Bone marrow (tissue), 2 donors: ENCODE measurements around the gene PUSL1.

Experiments
- DNase-seq, 2 donors: peaks; one replicate each; lab custom pipeline; 2025; lab: John Stamatoyannopoulos, UW

The PUSL1 gene

DNA sequence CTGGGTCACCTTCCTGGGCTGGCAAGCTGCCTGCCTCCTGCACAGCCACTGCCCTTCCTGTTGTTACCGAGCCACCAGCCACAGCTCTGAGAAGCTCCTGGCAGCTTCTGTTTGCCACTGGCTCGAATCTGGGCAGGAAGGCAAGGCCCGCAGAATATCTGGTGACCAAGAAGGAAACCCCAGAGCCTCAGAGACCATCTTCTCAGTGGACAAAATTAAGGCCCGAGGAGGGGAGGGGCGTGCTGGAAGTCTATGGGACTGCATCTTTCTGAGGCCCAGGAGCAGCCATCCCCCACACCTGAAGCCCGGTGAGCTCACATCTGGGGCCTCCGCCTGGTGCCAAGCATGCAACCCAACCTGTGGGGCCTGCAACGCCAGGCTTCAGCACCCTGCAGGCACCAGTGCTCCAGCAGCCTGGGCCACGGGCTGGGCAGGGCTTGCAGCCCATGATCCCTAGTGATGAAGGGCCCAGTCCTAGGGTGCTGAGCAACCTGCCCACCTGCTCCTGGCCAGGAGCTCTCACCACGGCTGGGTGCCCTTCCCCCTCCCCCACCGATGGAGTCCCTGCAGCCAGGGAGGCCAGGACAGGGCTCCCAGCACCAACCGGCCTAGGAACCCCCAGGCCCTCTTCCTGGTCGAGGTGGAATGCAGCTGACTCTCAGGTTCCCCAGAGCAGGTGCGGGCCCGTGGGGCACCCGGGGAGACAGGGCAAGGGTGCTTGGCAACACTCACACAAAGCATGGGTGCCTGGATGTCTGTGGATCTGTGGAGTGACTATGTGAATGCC, 17.1 kb downstream of the PUSL1 start:
- no peak for DNase-seq

DNA sequence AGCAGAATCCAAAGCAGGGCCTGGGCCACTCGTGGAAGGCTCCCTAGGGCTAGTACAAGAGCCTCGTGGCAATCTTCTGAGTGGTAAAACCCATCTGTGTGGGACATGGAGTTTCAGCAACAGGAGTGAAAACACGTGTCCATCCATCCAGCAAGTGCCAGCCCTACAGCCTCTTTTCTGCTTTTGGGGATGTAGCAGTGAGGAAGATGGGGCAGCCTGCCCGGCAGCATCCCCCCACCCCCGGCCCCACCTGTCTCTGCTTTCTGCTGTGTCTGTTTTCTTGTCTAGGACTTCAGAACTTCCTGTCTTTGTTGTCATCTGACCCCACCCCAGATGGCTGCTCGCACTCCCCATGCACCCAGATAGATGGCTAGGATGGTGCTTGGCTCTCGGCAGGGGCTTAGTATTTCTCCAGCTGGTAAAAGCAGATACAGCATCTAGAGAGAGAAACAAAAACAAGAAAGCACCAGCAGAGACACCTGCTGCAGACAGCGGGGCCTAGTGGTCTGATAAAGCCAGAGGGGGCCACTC, 17.7 kb downstream of the PUSL1 start:
- DNase-seq = no peak

GRCh38 chr1:1327291-1327690, 18.9 kb downstream of the PUSL1 start:
- no peak for DNase-seq

- no peak for DNase-seq
Observed at GRCh38 chr1:1328254-1328653, 19.9 kb downstream of the PUSL1 start.

DNA sequence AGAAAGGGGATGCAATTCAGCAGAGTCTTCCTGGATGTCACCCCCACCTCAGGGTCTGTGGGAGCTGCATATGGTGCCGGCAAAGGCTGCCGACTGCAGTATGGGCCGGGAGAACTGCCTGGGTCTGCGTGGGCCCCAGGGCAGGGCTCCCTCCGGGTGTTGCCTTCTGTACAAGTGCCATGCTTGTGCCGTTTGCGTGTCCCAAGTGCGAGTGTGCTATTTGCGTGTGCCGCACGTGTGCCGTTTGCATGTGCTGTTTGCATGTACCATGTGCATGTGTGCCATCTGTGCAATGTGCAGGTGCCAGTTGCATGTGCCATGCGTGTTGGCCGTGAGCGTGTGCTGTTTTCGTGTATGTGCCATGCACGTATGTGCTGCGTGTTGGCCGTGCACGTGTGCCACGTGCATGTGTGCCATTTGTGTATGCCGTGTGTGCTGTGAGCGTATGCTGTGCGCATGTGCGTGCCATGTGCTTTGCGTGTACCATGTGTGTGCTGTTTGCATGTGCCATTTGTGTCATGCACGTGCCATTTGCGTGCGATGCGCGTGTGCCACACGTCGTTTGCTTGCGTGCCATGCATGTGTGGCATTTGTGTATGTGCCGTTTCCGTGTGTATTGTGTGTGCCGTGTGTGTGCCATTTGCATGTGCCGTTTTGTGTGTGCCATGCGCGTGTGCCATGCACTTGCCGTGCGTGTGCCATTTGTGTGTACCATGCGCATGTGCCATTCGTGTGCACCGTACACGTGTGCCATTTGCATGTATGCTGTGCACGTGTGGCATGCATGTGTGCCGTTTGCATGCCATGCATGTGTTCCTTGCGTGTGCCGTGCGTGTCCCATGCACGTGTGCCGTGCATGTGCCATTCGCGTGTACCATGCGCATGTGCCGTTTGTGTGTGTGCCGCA, 21.2 kb downstream of the PUSL1 start:
- DNase-seq = no peak

- no peak for DNase-seq
Observed at GRCh38 chr1:1330366-1331067, 22.1 kb downstream of the PUSL1 start.

DNA sequence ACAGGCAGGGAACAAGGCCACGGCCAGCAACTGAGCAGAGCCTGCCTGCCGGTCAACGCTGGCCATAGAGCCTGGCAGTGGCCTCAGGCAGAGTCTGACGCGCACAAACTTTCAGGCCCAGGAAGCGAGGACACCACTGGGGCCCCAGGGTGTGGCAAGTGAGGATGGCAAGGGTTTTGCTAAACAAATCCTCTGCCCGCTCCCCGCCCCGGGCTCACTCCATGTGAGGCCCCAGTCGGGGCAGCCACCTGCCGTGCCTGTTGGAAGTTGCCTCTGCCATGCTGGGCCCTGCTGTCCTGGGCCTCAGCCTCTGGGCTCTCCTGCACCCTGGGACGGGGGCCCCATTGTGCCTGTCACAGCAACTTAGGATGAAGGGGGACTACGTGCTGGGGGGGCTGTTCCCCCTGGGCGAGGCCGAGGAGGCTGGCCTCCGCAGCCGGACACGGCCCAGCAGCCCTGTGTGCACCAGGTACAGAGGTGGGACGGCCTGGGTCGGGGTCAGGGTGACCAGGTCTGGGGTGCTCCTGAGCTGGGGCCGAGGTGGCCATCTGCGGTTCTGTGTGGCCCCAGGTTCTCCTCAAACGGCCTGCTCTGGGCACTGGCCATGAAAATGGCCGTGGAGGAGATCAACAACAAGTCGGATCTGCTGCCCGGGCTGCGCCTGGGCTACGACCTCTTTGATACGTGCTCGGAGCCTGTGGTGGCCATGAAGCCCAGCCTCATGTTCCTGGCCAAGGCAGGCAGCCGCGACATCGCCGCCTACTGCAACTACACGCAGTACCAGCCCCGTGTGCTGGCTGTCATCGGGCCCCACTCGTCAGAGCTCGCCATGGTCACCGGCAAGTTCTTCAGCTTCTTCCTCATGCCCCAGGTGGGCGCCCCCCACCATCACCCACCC, 22.9 kb downstream of the PUSL1 start, which contains the start of gene TAS1R3:
TAS1R3 (plus strand) TSS at position 213 of the 898 bp plus-strand sequence; CDS start at position 279, 66 bp downstream.
- DNase-seq = no peak

DNA sequence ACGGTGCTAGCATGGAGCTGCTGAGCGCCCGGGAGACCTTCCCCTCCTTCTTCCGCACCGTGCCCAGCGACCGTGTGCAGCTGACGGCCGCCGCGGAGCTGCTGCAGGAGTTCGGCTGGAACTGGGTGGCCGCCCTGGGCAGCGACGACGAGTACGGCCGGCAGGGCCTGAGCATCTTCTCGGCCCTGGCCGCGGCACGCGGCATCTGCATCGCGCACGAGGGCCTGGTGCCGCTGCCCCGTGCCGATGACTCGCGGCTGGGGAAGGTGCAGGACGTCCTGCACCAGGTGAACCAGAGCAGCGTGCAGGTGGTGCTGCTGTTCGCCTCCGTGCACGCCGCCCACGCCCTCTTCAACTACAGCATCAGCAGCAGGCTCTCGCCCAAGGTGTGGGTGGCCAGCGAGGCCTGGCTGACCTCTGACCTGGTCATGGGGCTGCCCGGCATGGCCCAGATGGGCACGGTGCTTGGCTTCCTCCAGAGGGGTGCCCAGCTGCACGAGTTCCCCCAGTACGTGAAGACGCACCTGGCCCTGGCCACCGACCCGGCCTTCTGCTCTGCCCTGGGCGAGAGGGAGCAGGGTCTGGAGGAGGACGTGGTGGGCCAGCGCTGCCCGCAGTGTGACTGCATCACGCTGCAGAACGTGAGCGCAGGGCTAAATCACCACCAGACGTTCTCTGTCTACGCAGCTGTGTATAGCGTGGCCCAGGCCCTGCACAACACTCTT, 23.8 kb downstream of the PUSL1 start:
- DNase-seq = no peak

GRCh38 chr1:1332774-1333480, 24.5 kb downstream of the PUSL1 start:
- DNase-seq = no peak

- DNase-seq = no peak
Observed at GRCh38 chr1:1333551-1334241, 25.3 kb downstream of the PUSL1 start.

DNA sequence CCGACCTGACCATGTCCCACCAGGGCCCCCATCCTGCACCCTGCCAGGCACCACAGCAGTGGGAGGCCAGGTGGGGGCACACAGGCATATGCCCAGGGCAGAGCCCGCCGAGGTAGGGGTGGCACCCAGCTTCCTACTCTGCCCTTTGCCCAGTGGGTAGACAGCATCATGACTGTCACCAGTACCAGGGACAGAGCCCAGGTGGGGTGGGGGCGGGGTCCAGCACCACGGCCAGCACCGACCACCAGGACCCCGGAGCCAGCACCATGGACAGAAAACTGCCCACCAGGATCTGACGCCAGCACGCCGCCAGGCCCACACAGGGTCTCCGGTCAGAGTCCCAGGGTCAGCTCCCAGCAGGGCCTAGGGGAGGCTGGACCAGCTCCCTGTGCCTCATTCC, 26.4 kb downstream of the PUSL1 start:
- no peak for DNase-seq

- no peak for DNase-seq
Observed at GRCh38 chr1:1335283-1335682, 26.9 kb downstream of the PUSL1 start.

GRCh38 chr1:1335792-1336248, 27.4 kb downstream of the PUSL1 start:
- no peak for DNase-seq

GRCh38 chr1:1336446-1336845, 28.0 kb downstream of the PUSL1 start:
- no peak for DNase-seq

DNA sequence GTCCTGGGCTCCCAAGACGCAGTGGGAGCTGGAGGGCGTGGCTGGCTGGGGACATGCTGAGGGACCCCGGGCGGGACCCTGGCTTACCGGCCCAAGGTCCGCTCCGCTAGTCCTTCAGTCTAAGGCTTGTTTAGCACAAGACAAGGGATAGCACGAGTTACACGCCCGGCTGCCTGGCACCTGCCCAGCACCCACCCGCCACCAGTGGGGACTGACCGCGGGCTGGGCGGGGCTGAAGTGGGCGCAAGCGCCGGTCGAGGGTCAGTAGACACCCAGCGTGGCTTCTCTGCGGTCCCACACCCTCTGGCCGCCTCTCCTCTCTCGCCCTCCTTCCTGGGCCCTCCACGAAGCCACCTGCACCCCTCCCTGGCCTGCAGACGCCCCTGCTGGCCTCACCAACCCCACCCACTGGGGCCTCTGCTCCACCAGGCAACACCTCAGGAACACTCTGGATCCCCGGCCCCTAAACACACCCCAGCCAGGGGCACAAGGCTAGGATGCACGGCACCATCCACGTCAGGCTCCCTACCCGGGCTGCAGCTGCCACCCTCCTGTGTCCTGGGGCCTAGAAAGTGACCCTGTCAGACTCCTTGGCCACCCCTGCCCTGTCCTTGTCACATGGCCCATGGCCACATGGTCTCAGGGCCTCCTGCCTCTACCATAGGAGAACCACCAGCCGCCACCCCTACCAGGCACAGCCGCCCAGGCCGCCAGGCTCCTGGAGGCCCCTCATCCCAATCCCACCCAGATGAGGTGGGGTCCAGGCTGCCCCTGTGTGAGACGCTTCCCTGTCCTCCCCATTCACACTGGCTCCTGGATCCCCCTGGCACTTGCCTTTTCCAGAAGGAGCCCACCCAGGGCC, 28.8 kb downstream of the PUSL1 start:
- DNase-seq = no peak

DNA sequence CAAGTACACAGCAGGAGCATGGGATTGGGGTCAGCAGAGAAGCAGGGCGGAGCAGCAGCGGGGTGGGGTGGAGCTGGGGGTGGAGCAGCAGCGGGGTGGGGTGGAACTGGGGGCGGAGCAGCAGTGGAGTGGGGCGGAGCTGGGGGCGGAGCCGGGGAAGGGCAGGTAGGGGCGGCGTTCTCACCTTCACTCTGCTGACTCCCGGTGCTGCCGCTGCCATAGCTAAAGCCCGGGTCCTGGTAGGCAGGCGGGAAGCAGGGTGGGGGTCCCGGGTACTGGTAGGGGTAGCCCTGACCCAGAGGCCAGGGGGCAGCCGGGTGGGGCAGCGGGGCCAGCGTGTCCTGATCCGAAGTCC, 29.4 kb downstream of the PUSL1 start:
- DNase-seq = no peak

DNA sequence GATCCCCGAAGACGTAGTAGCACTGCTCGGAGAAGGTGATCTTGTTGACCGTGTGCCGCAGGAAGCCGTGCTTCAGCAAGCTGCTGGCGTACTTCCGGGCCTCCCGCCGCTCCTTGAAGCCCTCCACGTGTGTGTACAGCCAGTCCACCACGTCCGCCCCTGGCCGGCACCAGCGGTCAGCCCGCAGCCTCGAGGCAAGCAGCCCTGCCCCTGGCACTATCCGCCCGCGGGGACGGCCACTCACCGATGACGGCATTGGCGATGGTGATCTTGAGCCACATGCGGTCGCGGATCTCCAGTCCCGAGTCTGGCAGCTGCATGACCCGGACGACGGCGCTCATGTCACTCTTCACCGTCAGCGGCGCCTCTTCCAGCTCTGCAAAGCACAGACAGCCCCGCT, 29.9 kb downstream of the PUSL1 start:
- no peak for DNase-seq

- no peak for DNase-seq
Observed at GRCh38 chr1:1340185-1340584, 31.8 kb downstream of the PUSL1 start.
